HTR-8/SVneo (cell line): ENCODE results near the gene IQCM.

Experiments
- DNase-seq: peaks from one replicate; pipeline ENCODE4 v3.0.0; 2011; ENCODE audit warnings: low spot score, mixed read lengths; ENCODE audit not compliant: insufficient read length
- FAIRE-seq: peaks from 2 replicates; lab custom pipeline; 2011; peaks lifted over from hg19 to GRCh38; lab: Jason Lieb, UNC

The IQCM gene

DNA sequence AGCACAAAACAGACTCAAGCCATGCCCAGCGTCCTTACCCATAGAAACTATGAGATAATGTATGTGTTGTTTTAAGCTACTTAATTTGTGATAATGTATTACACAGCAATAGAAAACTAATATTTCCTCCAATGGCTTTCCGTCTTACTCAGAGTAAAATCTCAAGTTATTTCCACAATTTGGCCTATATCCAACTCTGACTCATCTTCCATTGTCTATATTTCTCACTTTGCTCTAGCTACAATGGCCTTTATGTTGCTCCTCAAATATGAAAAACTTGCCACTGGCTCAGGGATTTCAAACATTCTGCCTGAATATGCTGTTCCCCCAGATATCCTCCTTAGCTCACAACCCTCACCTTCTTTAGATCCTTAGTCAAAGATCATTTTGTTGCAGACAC lies 31.6 kb downstream of the IQCM start:
- DNase-seq (no peak), FAIRE-seq (no peak)

DNA sequence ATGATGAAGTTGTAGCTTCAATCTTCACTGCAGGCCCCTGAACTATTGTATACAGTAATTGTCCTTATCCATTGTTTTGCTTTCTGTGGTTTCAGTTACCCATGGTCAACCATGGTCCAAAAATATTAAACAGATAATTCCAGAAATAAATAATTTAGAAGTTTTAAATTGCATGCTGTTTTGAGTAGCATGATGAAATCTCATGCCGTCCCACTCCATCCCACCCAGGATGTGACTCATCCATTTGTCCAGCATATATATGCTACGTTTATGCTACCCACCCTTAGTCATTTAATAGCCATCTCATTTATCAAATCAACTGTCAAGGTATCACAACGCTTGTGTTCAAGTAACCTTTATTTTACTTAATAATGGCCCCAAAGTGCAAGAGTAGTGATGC lies 34.5 kb downstream of the IQCM start:
- peak; percentile 70 for FAIRE-seq
- DNase-seq: peak; percentile 56

DNA sequence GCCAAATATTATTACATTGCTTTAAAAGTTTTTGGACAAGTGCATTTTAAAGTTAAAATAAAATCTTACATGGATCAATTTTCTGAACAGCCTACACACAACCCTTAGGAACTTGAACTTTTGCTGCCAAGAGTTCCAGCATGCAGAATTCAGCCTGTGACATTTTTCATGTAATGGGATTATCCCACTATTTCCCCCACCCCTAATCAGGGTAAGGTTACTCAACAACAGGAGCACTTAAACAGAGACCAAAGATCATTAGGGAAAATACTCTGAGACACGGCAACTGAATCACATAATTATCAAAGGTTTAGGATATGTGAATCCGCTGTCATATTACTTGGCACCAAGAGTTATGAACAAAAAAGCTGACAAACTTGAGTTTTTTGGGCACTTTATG lies 47.2 kb downstream of the IQCM start:
- FAIRE-seq (no peak), DNase-seq (no peak)

DNA sequence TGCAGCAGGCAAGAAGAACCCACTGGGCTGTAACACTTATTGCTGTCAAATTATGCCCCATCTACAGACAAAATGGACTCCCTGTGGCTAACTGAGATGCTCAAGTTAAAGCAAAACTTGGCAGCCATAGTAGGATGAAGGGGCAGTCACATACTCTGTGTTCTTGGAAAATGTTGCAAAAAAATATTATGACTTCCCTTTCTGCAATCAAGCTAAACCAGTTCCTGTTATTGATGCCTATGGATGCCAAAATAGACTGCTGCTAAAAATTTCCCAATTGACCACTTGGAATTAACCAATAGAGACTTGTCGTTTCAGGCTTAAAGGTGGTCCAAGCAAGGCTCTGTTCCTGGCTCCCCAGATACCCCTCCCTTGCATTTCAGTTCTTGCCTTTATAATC lies 49.5 kb downstream of the IQCM start:
- no peak for DNase-seq
- FAIRE-seq: no peak

DNA sequence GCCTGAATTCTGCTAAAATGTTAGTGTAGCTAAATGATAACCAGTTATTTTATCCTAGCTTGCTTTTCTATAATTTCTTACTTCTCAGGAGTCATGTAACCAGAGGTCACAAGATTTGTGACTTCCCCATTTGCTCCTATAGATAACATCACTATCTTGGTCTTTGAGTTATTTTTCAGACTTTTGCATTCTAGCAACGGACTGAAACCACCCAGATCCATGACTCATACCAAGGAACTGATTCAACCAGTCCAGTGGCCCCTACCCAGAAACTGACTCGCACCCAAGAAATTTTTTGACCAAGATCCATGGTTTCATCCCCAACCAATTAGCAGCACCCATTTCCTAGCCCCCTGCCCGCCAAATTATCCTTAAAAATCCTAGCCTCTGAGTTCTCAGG lies 50.0 kb downstream of the IQCM start:
- peak; percentile 16 for FAIRE-seq
- DNase-seq: peak; percentile 10

DNA sequence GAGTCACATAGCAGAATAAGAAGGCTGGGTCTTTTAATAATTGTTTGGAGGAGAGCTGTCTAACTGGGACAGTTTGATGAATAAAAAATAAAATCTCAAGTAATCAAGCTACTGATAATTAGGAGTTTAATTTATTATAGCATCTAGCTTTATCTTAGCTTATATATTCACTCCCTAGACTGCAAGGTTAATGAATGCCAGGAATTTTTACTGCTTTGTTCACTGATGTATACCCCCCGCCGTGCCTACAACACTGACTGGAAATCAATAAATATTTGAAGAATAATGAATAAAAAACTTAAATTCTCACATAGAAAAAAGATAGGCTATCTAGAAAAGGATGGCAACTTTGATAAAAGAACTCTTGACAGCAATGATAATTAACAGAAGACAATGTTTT lies 59.7 kb downstream of the IQCM start:
- DNase-seq (no peak), FAIRE-seq (no peak)

DNA sequence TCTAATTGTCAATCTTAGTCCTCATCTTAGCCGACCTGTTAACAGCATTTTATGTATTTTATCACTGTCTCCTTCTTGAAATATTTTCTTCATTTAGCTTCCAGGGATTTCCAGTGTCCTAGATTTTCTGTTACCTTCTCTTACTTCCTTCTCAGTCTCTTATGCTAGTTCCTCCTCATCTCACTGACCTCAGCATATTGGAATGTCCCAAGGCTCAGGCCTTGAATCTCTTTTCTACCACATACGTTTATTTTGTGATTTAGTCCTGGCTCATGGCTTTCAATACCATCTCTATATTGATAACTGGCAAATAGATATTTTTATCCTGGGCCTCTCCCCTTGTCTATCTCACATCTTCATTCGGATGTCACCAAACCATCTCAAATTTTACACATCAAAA lies 61.1 kb downstream of the IQCM start:
- DNase-seq (no peak), FAIRE-seq (no peak)

DNA sequence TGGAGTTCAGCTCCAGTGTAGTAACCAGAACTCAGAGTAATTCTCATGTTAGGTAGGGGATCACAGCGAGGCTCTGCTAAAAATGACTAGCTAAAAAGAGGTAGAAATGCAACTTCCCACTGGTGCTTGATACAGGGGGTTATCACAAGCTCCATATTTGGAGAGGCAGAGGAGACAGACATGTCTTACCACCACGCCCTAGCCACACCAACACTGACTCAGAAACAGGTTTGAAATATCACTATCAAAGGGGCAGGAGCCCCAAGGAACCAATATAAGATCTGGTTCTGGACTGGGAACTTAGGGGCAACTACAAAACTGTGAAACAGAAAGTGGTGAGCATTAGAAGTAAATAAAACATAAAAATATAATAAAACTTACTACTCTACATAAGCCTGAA lies 62.9 kb downstream of the IQCM start:
- FAIRE-seq (no peak), DNase-seq (no peak)

DNA sequence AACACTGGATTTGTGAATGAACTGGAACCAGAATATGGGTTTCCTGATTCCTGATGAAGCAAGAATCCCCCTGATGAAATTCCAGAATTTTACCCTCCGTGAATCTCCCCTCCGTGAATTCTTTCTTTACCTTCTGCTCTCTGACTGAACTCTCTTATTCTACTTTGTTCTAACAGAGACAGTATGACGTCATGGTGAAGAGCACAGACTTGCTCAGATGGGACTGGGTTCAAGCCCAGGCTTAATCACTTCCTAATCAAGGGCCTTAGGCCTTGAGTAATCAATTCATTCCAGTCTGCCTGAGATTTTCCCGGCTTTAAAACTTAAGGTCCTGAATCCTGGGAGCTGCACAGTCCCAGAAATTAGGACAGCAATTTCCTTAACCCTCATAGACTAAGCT lies 64.5 kb downstream of the IQCM start:
- FAIRE-seq (no peak), DNase-seq (no peak)

DNA sequence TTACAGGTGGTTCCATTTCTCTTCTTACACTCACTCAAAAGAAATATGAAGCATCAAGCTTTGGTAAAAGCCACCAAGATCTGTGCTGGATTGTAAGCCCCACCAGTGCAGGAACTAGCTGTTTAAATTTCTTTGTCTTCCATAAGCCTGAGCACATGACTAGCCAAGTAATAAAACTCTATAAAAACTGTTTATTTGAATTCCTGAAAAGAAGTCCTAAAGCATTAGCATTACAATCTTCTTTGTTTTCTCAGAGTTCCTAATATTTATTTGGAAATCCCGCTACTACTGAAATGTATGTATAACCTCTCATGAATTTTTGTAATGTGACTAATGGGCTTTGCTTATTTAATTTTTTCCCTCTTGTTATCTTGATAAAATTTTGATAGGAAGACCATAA lies 65.9 kb downstream of the IQCM start:
- DNase-seq (no peak), FAIRE-seq (no peak)

DNA sequence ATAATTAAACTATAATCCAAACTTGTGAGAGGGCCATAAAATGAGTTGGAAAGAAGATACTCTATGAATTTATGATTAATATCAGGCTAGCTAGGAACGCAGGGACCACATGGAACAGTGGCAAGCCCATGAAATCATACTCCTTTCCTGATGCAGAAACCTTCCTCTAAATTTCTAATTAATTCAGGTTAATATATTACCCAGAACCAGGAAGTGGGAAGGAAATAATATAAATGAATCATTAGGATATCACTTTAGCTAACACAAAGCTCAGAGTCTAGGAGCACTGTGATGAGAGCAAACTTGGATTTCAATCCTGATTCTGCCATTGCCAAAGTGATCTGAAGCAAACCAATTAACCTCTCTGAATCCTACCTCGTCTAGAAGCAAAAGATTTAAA lies 68.0 kb downstream of the IQCM start:
- DNase-seq (no peak), FAIRE-seq (no peak)

DNA sequence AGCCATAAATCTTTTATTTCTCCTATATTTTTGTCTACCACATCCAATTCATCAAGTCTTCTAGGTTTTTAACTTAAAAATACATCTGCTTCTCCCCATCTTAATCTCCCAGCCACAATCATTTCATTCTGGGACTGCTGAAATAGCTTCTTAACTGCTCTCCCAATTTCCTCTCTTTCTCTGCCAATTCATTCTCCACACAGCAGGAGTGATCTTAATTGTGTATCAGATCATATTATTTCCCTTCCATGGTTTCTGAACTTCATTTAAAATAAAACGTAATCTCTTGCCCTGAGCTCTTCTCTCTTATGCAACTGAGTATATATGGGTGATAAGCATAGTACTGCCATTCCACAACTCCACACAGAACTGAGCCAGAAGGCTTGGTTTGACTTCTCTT lies 69.4 kb downstream of the IQCM start:
- no peak for DNase-seq

DNA sequence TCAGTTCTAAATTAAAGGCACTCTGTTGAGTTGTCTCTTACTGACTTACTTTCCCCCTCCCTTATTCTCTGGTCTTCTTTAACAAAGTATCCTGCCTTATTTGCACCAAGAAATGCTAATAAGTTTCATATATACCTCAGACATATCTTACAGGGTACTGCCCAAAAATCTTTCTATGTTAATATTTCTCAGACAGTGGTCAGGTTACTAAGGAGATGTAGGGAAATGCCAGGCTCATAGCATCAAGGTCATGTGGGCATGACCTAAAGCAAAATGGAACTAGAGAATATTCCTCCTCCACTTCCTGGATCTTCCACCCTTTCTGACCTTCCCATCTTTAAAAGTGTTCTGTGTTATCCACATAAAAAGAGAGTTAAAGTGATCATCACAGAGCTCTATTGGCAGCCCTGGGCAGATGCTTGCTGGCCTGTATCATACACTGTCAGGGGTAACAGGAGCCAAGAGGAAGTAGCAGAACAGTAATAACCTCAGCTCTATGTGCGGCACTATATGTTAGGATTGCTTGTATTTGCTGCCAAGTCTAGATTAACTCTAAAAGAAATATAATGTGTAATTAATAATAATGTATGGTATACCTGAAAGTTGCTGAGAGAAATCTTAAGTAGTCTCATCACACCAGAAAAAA lies 74.3 kb downstream of the IQCM start:
- FAIRE-seq (no peak), DNase-seq (no peak)

More for the DNA sequence above, 69.4 kb downstream of the IQCM start:
- no peak for FAIRE-seq

DNA sequence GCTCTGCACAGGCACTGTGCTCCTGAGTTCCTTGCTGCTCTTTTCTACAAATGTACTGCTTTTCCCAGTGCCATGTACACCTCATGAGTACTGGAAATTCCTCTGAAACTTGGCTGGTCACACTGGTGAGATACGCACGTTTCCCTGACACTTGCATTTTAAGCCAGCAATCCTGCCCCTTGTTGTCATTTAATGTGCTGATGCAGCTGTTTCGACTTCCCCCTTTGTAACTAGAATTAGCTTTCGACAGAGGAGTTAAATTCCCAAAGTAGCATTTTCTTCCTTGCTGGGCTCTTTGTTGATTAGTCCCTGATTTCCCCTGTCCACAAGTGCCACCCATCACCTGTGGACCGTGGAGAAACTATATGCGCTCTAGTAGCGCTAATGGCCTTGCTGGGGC lies 77.5 kb downstream of the IQCM start:
- FAIRE-seq: no peak

DNA sequence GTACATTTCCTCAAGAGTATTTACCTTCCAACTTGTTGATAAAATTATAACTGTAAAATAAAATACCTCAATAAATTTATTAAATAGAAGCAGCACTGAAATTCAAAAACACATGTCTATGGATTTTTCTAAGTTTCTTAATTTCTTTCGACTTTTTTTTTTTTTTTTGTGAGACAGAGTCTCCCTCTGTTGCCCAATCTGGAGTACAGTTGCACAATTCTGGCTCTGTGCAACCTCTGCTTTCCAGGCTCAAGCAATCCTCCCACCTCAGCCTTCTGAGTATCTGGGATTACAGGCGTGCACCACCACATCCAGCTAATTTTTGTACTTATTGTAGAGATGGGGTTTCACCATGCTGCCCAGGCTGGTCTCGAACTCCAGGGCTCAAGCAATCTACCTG lies 79.8 kb downstream of the IQCM start:
- no peak for DNase-seq
- FAIRE-seq: no peak

More for the DNA sequence above, 77.5 kb downstream of the IQCM start:
- DNase-seq: no peak

DNA sequence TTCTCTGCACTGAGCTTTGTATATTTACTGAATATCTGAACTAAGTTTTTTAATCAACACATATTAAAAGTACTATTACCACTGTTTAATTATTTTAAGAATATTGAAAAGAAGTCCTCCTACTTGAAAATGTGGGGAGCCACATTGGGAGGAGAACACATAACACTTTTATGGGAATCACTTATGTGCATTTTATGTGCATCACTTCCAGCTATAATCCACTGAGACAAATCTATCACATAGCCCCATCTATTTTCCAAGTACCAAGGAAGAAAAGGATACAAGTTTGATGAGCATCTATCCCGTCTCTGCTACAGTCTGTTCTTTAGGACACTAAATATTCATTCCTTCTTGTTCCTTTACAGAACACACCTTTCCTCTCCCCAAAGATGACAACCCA lies 87.2 kb downstream of the IQCM start:
- FAIRE-seq (no peak), DNase-seq (no peak)

DNA sequence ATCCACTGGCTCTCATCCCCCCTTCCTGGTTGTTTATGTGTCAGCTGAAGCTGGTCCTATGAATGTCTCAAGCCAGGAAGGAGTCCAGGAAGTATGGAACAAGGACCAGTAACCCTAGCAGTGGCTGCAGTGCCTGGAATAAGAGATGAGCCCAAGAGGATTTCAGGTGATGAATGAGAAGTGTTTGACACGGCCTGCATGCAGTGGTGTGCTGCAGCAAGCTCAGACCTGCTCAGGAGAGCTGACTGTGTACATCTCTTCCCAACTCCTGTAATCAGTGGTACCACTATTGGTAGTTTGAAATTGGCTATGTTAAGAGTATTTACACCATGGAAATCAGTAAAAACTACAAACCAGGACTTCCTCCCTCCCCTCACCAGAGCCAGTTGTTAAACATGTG lies 88.0 kb downstream of the IQCM start:
- no peak for DNase-seq
- FAIRE-seq: no peak

DNA sequence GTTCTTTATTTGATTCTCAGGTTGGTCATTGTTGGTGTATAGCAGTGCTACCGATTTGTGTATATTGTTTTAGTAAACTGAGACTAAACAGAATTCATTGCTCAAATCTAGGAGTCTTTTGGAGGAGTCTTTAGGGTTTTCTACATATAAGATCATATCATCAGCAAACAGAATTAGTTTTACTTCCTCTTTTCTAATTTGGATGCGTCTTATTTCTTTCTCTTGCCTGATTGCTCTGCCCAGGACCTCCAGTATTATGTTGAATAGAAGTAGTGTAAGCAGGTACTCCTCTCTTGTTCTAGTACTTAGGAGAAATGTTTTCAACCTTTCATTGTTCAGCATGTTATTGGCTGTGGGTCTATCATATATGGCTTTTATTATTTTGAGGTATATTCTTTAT lies 92.6 kb downstream of the IQCM start:
- FAIRE-seq (no peak), DNase-seq (no peak)

DNA sequence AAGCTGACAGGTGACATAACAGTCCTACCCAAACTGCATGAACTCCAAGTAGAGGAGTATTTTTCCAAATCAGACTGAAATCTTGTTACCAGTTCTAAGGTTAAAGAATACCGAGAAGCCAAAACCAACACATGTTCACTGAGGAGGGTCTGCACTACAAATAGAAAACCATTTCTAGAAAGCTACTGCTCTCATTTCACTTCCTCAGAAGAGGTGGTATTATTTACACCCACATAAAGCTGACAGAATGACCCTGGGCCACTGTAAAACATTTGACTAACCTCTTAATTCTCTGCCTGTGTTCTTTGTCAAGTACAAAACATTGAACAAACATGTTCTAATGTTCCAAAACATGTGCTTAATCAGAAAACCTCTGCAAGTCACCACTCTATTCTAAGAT lies 95.8 kb downstream of the IQCM start:
- FAIRE-seq: no peak
- DNase-seq: no peak

DNA sequence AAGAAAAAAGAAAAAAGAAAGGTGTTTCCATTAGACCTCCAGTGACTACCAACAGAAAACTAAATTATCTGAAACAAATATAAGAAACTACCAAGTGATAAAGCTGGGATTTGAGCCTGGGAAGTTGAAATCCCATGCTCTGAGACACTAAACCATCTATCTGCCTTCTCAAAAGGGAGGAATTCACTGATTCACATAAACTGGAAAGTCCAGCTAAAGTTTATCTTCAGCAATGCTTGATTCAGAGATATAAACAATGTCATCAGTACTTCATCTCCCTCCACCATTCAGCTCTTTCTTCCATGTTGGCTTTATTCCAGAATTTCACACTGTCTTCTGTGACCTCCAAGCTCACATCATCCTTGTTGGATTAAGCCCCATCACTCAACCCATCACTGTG lies 96.3 kb downstream of the IQCM start:
- FAIRE-seq (peak; percentile 52), DNase-seq (no peak)

DNA sequence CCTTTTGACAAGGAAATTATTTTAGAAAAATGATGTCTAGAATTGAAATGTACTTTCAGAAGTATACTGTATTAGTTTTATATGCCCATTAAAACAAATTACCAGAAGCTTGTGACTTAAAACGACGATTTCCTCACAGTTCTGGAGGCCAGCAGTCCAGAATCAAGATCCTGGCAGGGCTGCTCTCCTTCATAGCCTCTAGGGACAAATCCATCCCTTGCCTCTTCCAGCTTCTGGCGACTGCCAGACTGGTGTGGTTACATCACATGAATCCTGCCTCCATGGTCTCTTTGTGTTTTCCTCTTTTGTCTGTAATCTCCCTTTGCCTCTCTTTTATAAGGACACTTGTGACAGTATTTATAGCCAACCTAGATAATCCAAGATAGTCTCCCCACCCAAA lies 97.1 kb downstream of the IQCM start:
- DNase-seq (no peak), FAIRE-seq (no peak)

DNA sequence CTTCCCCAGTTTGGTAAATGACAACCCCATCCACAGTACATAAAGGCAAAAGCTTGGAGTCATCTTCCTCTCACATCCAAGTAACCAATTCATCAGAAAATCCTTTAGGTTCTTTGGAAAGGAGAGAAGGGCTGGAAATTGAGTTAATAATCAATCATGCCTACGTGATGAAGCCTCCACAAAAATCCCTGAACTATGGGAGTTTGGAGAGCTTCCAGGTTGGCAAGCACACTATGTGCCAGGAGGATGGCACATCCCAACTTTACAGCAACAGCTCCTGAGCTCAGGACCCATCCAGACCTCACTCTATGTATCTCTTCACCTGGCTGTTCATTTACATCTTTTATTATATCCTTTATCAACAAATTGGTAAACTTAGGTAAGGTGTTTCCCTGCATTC lies 98.9 kb downstream of the IQCM start:
- FAIRE-seq (no peak), DNase-seq (no peak)
